ENCODE measurements around the gene FUOM.
"Not testable (repeated sequence)": the region's sequence is repeated elsewhere in the genome, so short reads cannot be mapped to it uniquely, and the experiment has no call there.

The FUOM gene

GRCh38 chr10:133377818-133378250 is 20.0 kb upstream of the FUOM start:
- Histone ChIP-seq H3K18ac (ENCODE audit: low read length) (peak overlapping the region; percentile 89), H4K8ac (ENCODE audit: low read depth, low read length) (no peak overlapping the region), H3K27ac (replicated peaks; ENCODE audit: low read length) (no peak overlapping the region), H3K79me1 (ENCODE audit: low read depth, low read length) (peaks cover 7% of the 10 kb centered on the region), H3K9ac (ENCODE audit: low read depth, low read length, poor library complexity) (peak overlapping the region; percentile 70), H3K4me1 (ENCODE audit: control insufficient read depth in 2 of 2, insufficient read depth in 1 of 2, low read depth in 1 of 2, low read length in 2 of 2) (peaks cover 7 to 11% of the 10 kb centered on the region in 2 donors), H2BK12ac (ENCODE audit: low read length) (no peak overlapping the region), H3K4ac (ENCODE audit: low read length) (peak overlapping the region; percentile 66), H2AFZ (ENCODE audit: low read length) (peak overlapping the region; percentile 90), H4K91ac (ENCODE audit: low read depth, low read length, poor library complexity) (no peak overlapping the region), H3K36me3 (replicated peaks in 1 of 2; ENCODE audit: control insufficient read depth in 2 of 2, insufficient read depth in 2 of 2, low read length in 2 of 2) (no peaks in the 10 kb centered on the region), H3K9me3 (replicated peaks in 1 of 2; ENCODE audit: control insufficient read depth in 2 of 2, insufficient read depth in 1 of 2, low read depth in 1 of 2, low read length in 2 of 2) (no peaks in the 10 kb centered on the region), H3K4me3 (ENCODE audit: low read length in 2 of 2) (peak overlapping the region; percentile 84 to 96), H2BK120ac (ENCODE audit: low read depth, low read length) (peak overlapping the region; percentile 81), H3K14ac (ENCODE audit: low read length) (peak overlapping the region; percentile 89), H3K4me2 (ENCODE audit: insufficient read depth, low read length, poor library complexity, severe bottlenecking) (peak overlapping the region; percentile 91), H2AK5ac (ENCODE audit: low read depth, low read length) (peak overlapping the region; percentile 100), H3K27me3 (ENCODE audit: control insufficient read depth in 3 of 3, insufficient read depth in 3 of 3, low read depth in 1 of 3, low read length in 3 of 3) (peaks cover 0 to 15% (median 8%) of the 10 kb centered on the region in 3 experiments), H2BK5ac (ENCODE audit: low read length) (peak overlapping the region; percentile 97), H2BK15ac (ENCODE audit: low read length) (peak overlapping the region; percentile 96), H3K23ac (ENCODE audit: low read depth, low read length, poor library complexity) (peak overlapping the region; percentile 96)
- no CpG with 5 or more reads among the region's 20 CpGs for WGBS, 2 donors (ENCODE audit: extremely low coverage in 2 of 2, insufficient read length in 2 of 2, insufficient replicate concordance in 1 of 2)
- DNase-seq (ENCODE audit: low spot score) = no peak

- Histone ChIP-seq H4K8ac (ENCODE audit: low read depth, low read length) (peak overlapping the region; percentile 65), H3K4ac (ENCODE audit: low read length) (peak overlapping the region; percentile 98), H2BK120ac (ENCODE audit: low read depth, low read length) (peak overlapping the region; percentile 81), H2BK15ac (ENCODE audit: low read length) (peak overlapping the region; percentile 96), H2AFZ (ENCODE audit: low read length) (peak overlapping the region; percentile 90), H3K23ac (ENCODE audit: low read depth, low read length, poor library complexity) (peak overlapping the region; percentile 96), H2BK12ac (ENCODE audit: low read length) (peak overlapping the region; percentile 99), H3K9ac (ENCODE audit: low read depth, low read length, poor library complexity) (peak overlapping the region; percentile 84), H3K9me3 (replicated peaks in 1 of 2; ENCODE audit: control insufficient read depth in 2 of 2, insufficient read depth in 1 of 2, low read depth in 1 of 2, low read length in 2 of 2) (no peaks in the 10 kb centered on the region), H3K27ac (replicated peaks; ENCODE audit: low read length) (no peak overlapping the region), H2AK5ac (ENCODE audit: low read depth, low read length) (peak overlapping the region; percentile 100), H3K18ac (ENCODE audit: low read length) (peak overlapping the region; percentile 89), H3K79me1 (ENCODE audit: low read depth, low read length) (peaks cover 11% of the 10 kb centered on the region), H3K27me3 (ENCODE audit: control insufficient read depth in 3 of 3, insufficient read depth in 3 of 3, low read depth in 1 of 3, low read length in 3 of 3) (peaks cover 0 to 15% (median 8%) of the 10 kb centered on the region in 3 experiments), H4K91ac (ENCODE audit: low read depth, low read length, poor library complexity) (no peak overlapping the region), H3K4me2 (ENCODE audit: insufficient read depth, low read length, poor library complexity, severe bottlenecking) (no peak overlapping the region), H3K14ac (ENCODE audit: low read length) (no peak overlapping the region), H3K4me1 (ENCODE audit: control insufficient read depth in 2 of 2, insufficient read depth in 1 of 2, low read depth in 1 of 2, low read length in 2 of 2) (peaks cover 7 to 11% of the 10 kb centered on the region in 2 donors), H3K36me3 (replicated peaks in 1 of 2; ENCODE audit: control insufficient read depth in 2 of 2, insufficient read depth in 2 of 2, low read length in 2 of 2) (no peaks in the 10 kb centered on the region), H3K4me3 (ENCODE audit: low read length in 2 of 2) (peak overlapping the region in 1 of 2 donors; percentile 84), H2BK5ac (ENCODE audit: low read length) (peak overlapping the region; percentile 66)
- WGBS, 2 donors (ENCODE audit: extremely low coverage in 2 of 2, insufficient read length in 2 of 2, insufficient replicate concordance in 1 of 2) = no CpG with 5 or more reads among the region's 30 CpGs
- no peak for DNase-seq (ENCODE audit: low spot score)
Observed at GRCh38 chr10:133377025-133377817, 19.4 kb upstream of the FUOM start.

- H3K27ac ChIP-seq (replicated peaks; ENCODE audit: low read length); H3K18ac ChIP-seq (ENCODE audit: low read length); H3K9me3 ChIP-seq (replicated peaks in 1 of 2; ENCODE audit: control insufficient read depth in 2 of 2, insufficient read depth in 1 of 2, low read depth in 1 of 2, low read length in 2 of 2); H2AFZ ChIP-seq (ENCODE audit: low read length); H2AK5ac ChIP-seq (ENCODE audit: low read depth, low read length); DNase-seq (ENCODE audit: low spot score); H3K4ac ChIP-seq (ENCODE audit: low read length); H3K4me3 ChIP-seq (ENCODE audit: low read length in 2 of 2); H2BK120ac ChIP-seq (ENCODE audit: low read depth, low read length); H4K8ac ChIP-seq (ENCODE audit: low read depth, low read length); H3K9ac ChIP-seq (ENCODE audit: low read depth, low read length, poor library complexity); H3K23ac ChIP-seq (ENCODE audit: low read depth, low read length, poor library complexity); H2BK15ac ChIP-seq (ENCODE audit: low read length); H3K36me3 ChIP-seq (replicated peaks in 1 of 2; ENCODE audit: control insufficient read depth in 2 of 2, insufficient read depth in 2 of 2, low read length in 2 of 2); H3K14ac ChIP-seq (ENCODE audit: low read length); H3K4me2 ChIP-seq (ENCODE audit: insufficient read depth, low read length, poor library complexity, severe bottlenecking); H2BK12ac ChIP-seq (ENCODE audit: low read length); H4K91ac ChIP-seq (ENCODE audit: low read depth, low read length, poor library complexity); H2BK5ac ChIP-seq (ENCODE audit: low read length): not testable (repeated sequence)
- peaks cover 7 to 11% of the 10 kb centered on the region in 2 donors for H3K4me1 ChIP-seq (ENCODE audit: control insufficient read depth in 2 of 2, insufficient read depth in 1 of 2, low read depth in 1 of 2, low read length in 2 of 2)
- peaks cover 11% of the 10 kb centered on the region for H3K79me1 ChIP-seq (ENCODE audit: low read depth, low read length)
- H3K27me3 ChIP-seq (ENCODE audit: control insufficient read depth in 3 of 3, insufficient read depth in 3 of 3, low read depth in 1 of 3, low read length in 3 of 3) = peaks cover 0 to 15% (median 8%) of the 10 kb centered on the region in 3 experiments
- no CpG with 5 or more reads among the region's 5 CpGs for WGBS, 2 donors (ENCODE audit: extremely low coverage in 2 of 2, insufficient read length in 2 of 2, insufficient replicate concordance in 1 of 2)
Observed at GRCh38 chr10:133376183-133376582, 18.4 kb upstream of the FUOM start.

GRCh38 chr10:133375357-133376115 is 17.7 kb upstream of the FUOM start:
- Histone ChIP-seq H2BK15ac (ENCODE audit: low read length) (no peak overlapping the region), H2AK5ac (ENCODE audit: low read depth, low read length) (no peak overlapping the region), H3K27me3 (ENCODE audit: control insufficient read depth in 3 of 3, insufficient read depth in 3 of 3, low read depth in 1 of 3, low read length in 3 of 3) (peaks cover 0 to 15% (median 8%) of the 10 kb centered on the region in 3 experiments)

More at GRCh38 chr10:133375357-133376115, 17.7 kb upstream of the FUOM start:
- no peak overlapping the region for H2BK120ac ChIP-seq (ENCODE audit: low read depth, low read length)
- no peak overlapping the region for H3K27ac ChIP-seq (replicated peaks; ENCODE audit: low read length)
- H3K9ac ChIP-seq (ENCODE audit: low read depth, low read length, poor library complexity) = no peak overlapping the region
- no peak overlapping the region for H3K14ac ChIP-seq (ENCODE audit: low read length)
- no peak overlapping the region for H3K18ac ChIP-seq (ENCODE audit: low read length)
- no peak overlapping the region for H3K4ac ChIP-seq (ENCODE audit: low read length)
- no peak for DNase-seq (ENCODE audit: low spot score)
- H4K91ac ChIP-seq (ENCODE audit: low read depth, low read length, poor library complexity) = no peak overlapping the region
- peaks cover 0 to 1% of the 10 kb centered on the region in 2 donors for H3K9me3 ChIP-seq (replicated peaks in 1 of 2; ENCODE audit: control insufficient read depth in 2 of 2, insufficient read depth in 1 of 2, low read depth in 1 of 2, low read length in 2 of 2)
- no peak overlapping the region for H2BK5ac ChIP-seq (ENCODE audit: low read length)
- peaks cover 8% of the 10 kb centered on the region for H3K79me1 ChIP-seq (ENCODE audit: low read depth, low read length)
- H3K4me1 ChIP-seq (ENCODE audit: control insufficient read depth in 2 of 2, insufficient read depth in 1 of 2, low read depth in 1 of 2, low read length in 2 of 2) = peaks cover 7 to 11% of the 10 kb centered on the region in 2 donors
- H2BK12ac ChIP-seq (ENCODE audit: low read length) = no peak overlapping the region
- peaks cover 6 to 13% of the 10 kb centered on the region in 2 donors for H3K36me3 ChIP-seq (replicated peaks in 1 of 2; ENCODE audit: control insufficient read depth in 2 of 2, insufficient read depth in 2 of 2, low read length in 2 of 2)
- WGBS, 2 donors (ENCODE audit: extremely low coverage in 2 of 2, insufficient read length in 2 of 2, insufficient replicate concordance in 1 of 2) = no CpG with 5 or more reads among the region's 12 CpGs
- no peak overlapping the region for H3K4me3 ChIP-seq (ENCODE audit: low read length in 2 of 2)
- no peak overlapping the region for H4K8ac ChIP-seq (ENCODE audit: low read depth, low read length)
- no peak overlapping the region for H3K4me2 ChIP-seq (ENCODE audit: insufficient read depth, low read length, poor library complexity, severe bottlenecking)
- no peak overlapping the region for H3K23ac ChIP-seq (ENCODE audit: low read depth, low read length, poor library complexity)
- H2AFZ ChIP-seq (ENCODE audit: low read length) = no peak overlapping the region

All from neuronal stem cell (in vitro differentiated cells).